Measurements from ENCODE around the gene CABLES2.

Gene CABLES2

GRCh38 chr20:62393830-62394229, 13.3 kb downstream of the CABLES2 start:
- Histone ChIP-seq H3K9me2 (replicated peaks; ENCODE audit: low read depth, low read length) (no peaks in the 10 kb centered on the region), H3K27me3 (ENCODE audit: insufficient read depth, low read length, poor library complexity, severe bottlenecking) (no peaks in the 10 kb centered on the region), H3K4me3 (ENCODE audit: low read length, poor library complexity, severe bottlenecking) (no peak overlapping the region), H3K4me1 (ENCODE audit: insufficient read depth, low read length, poor library complexity, severe bottlenecking) (peaks cover 4% of the 10 kb centered on the region), H4K20me1 (ENCODE audit: insufficient read depth, low read length, poor library complexity, severe bottlenecking) (peaks cover 14% of the 10 kb centered on the region), H3K9me3 (ENCODE audit: insufficient read depth, low read depth, low read length) (no peaks in the 10 kb centered on the region), H3K79me2 (ENCODE audit: insufficient read depth, low read length) (peaks cover 19% of the 10 kb centered on the region), H3F3A (ENCODE audit: low read depth) (no peaks in the 10 kb centered on the region; the same call in 1 of the 2 replicates), H3K4me2 (ENCODE audit: low read depth, low read length, poor library complexity, severe bottlenecking) (no peak overlapping the region), H3K9ac (ENCODE audit: low read depth, low read length, poor library complexity, severe bottlenecking) (no peak overlapping the region), H2AFZ (ENCODE audit: low read length) (no peak overlapping the region), H3K36me3 (ENCODE audit: insufficient read depth, low read length) (peaks cover 20% of the 10 kb centered on the region; the same call in 1 of the 2 replicates)
- TF ChIP-seq, protein P1, sequence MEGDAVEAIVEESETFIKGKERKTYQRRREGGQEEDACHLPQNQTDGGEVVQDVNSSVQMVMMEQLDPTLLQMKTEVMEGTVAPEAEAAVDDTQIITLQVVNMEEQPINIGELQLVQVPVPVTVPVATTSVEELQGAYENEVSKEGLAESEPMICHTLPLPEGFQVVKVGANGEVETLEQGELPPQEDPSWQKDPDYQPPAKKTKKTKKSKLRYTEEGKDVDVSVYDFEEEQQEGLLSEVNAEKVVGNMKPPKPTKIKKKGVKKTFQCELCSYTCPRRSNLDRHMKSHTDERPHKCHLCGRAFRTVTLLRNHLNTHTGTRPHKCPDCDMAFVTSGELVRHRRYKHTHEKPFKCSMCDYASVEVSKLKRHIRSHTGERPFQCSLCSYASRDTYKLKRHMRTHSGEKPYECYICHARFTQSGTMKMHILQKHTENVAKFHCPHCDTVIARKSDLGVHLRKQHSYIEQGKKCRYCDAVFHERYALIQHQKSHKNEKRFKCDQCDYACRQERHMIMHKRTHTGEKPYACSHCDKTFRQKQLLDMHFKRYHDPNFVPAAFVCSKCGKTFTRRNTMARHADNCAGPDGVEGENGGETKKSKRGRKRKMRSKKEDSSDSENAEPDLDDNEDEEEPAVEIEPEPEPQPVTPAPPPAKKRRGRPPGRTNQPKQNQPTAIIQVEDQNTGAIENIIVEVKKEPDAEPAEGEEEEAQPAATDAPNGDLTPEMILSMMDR (conservative IDR thresholded peaks at IDR 0.05; ENCODE audit: low read length) = no peak
- TF ChIP-seq EZH2phosphoT487 (IDR thresholded peaks at IDR 0.05; ENCODE audit: borderline replicate concordance) = no peak

GRCh38 chr20:62393335-62393665, 13.8 kb downstream of the CABLES2 start:
- no peaks in the 10 kb centered on the region for H3K9me2 ChIP-seq (replicated peaks; ENCODE audit: low read depth, low read length)
- no peaks in the 10 kb centered on the region for H3K9me3 ChIP-seq (ENCODE audit: insufficient read depth, low read depth, low read length)
- no peak overlapping the region for H3K4me3 ChIP-seq (ENCODE audit: low read length, poor library complexity, severe bottlenecking)
- peaks cover 25% of the 10 kb centered on the region for H3K79me2 ChIP-seq (ENCODE audit: insufficient read depth, low read length)
- H3K27me3 ChIP-seq (ENCODE audit: insufficient read depth, low read length, poor library complexity, severe bottlenecking) = no peaks in the 10 kb centered on the region
- no peak for TF ChIP-seq EZH2phosphoT487 (IDR thresholded peaks at IDR 0.05; ENCODE audit: borderline replicate concordance)
- TF ChIP-seq, protein P1 (conservative IDR thresholded peaks at IDR 0.05; ENCODE audit: low read length) = no peak
- no peak overlapping the region for H3K4me2 ChIP-seq (ENCODE audit: low read depth, low read length, poor library complexity, severe bottlenecking)
- H3K9ac ChIP-seq (ENCODE audit: low read depth, low read length, poor library complexity, severe bottlenecking) = no peak overlapping the region
- no peaks in the 10 kb centered on the region; the same call in 1 of the 2 replicates for H3F3A ChIP-seq (ENCODE audit: low read depth)
- no peak overlapping the region for H2AFZ ChIP-seq (ENCODE audit: low read length)
- H3K4me1 ChIP-seq (ENCODE audit: insufficient read depth, low read length, poor library complexity, severe bottlenecking) = peaks cover 9% of the 10 kb centered on the region
- peaks cover 19% of the 10 kb centered on the region for H4K20me1 ChIP-seq (ENCODE audit: insufficient read depth, low read length, poor library complexity, severe bottlenecking)
- peaks cover 24% of the 10 kb centered on the region; the same call in 1 of the 2 replicates for H3K36me3 ChIP-seq (ENCODE audit: insufficient read depth, low read length)

DNA sequence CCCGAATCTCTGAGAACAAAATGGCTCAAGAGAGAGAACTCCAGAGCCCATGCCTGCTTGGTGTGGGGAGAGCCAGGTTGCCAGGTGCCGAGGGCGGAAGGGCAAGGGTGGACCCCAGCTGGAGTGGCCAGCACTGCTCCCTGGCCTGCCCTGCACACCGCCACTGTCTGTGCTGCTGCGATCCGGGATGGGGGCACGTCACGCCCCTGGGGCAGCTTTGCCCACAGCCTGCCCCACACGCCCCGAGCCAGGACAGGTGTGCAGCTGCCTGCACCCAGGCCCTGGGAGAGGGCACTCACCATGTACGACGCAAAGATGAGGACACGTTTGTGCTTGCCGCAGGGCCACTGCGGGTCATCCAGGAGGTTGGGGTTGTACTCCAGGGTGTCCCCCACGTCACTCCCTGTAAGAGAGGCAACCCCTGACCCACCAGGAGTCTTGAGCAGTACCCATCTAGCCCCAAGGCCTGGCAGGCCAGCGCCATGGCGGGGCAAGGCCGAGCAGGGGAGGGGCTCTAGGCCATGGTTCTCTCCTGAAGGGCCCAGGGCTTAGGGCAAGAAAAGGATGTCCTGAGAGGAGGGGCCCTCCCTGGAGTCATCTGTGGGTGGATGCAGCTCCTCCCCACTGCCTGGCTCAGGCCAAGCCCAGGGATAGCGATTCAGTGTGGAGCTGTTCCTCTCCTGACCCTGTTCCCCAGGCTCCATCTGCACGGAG, 14.3 kb downstream of the CABLES2 start:
- TF ChIP-seq EZH2phosphoT487 (IDR thresholded peaks at IDR 0.05; ENCODE audit: borderline replicate concordance) = no peak
- TF ChIP-seq, protein P1 (conservative IDR thresholded peaks at IDR 0.05; ENCODE audit: low read length) = no peak
- no peak overlapping the region for H3K9ac ChIP-seq (ENCODE audit: low read depth, low read length, poor library complexity, severe bottlenecking)
- H3K27me3 ChIP-seq (ENCODE audit: insufficient read depth, low read length, poor library complexity, severe bottlenecking) = no peaks in the 10 kb centered on the region
- no peaks in the 10 kb centered on the region for H3K9me3 ChIP-seq (ENCODE audit: insufficient read depth, low read depth, low read length)
- H3F3A ChIP-seq (ENCODE audit: low read depth) = no peaks in the 10 kb centered on the region; the same call in 1 of the 2 replicates
- H3K9me2 ChIP-seq (replicated peaks; ENCODE audit: low read depth, low read length) = no peaks in the 10 kb centered on the region
- no peak overlapping the region for H3K4me2 ChIP-seq (ENCODE audit: low read depth, low read length, poor library complexity, severe bottlenecking)
- peaks cover 30% of the 10 kb centered on the region for H3K79me2 ChIP-seq (ENCODE audit: insufficient read depth, low read length)
- no peak overlapping the region for H3K4me3 ChIP-seq (ENCODE audit: low read length, poor library complexity, severe bottlenecking)
- no peak overlapping the region for H2AFZ ChIP-seq (ENCODE audit: low read length)
- peaks cover 15% of the 10 kb centered on the region for H3K4me1 ChIP-seq (ENCODE audit: insufficient read depth, low read length, poor library complexity, severe bottlenecking)
- peaks cover 24% of the 10 kb centered on the region for H4K20me1 ChIP-seq (ENCODE audit: insufficient read depth, low read length, poor library complexity, severe bottlenecking)
- H3K36me3 ChIP-seq (ENCODE audit: insufficient read depth, low read length) = peaks cover 25% of the 10 kb centered on the region; the same call in 1 of the 2 replicates
